Measurements from ENCODE around the gene SNAI3.

- no peak for TF ChIP-seq CTCF (IDR thresholded peaks at IDR 0.05)
- no peak for TF ChIP-seq ZFX (IDR thresholded peaks at IDR 0.05; ENCODE audit: borderline replicate concordance)
Observed at GRCh38 chr16:88669980-88670379, 16.3 kb downstream of the SNAI3 start.

Data from 22Rv1 (cell line).